ENCODE data around the gene ADAM17. TPM values are rescaled to one million over a fixed set of nuclear protein-coding genes. Genes with fewer than 3 reads are reported as not detected.

ADAM17 gene
- total and polyA plus RNA-seq, 10 of the 15 experiments (the other 5 are each of a cell fraction or from before 2014, with no cell fraction given) = 2.3 to 18.5 (median 13.4) TPM

DNA sequence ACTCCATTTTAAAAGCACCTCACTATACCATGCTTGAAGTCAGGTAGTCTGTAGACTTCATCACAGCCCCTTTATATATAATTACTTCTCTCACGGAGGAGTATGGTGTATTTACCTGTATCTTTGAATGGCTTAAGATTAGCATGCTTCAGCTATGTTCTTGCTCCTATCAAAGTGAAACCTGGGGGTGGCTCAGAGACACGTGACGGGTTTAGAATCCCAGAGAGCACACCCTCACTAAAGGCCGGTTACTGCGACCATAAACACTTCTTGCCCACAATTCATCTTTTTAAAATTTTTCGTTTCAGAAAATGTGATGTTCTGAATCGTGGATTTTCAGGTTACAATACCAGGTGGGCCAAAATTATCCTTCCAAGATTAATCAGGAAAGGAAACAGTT is 77.7 kb downstream of the ADAM17 start:
- H3K4me2 ChIP-seq (ENCODE audit: control insufficient read depth, insufficient read depth) = 0 out of 2 replicates have a peak overlapping the region, but pooled peaks have one; percentile 27
- H4K20me1 ChIP-seq (ENCODE audit: control insufficient read depth, insufficient read depth) = no peaks in the 10 kb centered on the region
- RAD21 ChIA-PET (ENCODE audit: unreplicated experiment) = interaction anchor here (0.6 kb wide), 2 partner anchors 74 to 105 kb away, joined by 3 read pairs; no protein-coding TSS in a partner anchor
- H3K79me2 ChIP-seq (ENCODE audit: control insufficient read depth, insufficient read depth, low read length) = peaks cover 23% of the 10 kb centered on the region
- no peak for FAIRE-seq
- no peaks in the 10 kb centered on the region for H3K27me3 ChIP-seq (replicated peaks in 1 of 2; ENCODE audit: control insufficient read depth in 2 of 2, insufficient read depth in 2 of 2, low read length in 1 of 2)
- no peaks in the 10 kb centered on the region; the same call in 1 of the 3 replicates for H3K9me3 ChIP-seq (replicated peaks; ENCODE audit: control insufficient read depth, insufficient read depth, low read length)
- SMC1A ChIA-PET (ENCODE audit: uncharacterized antibody, unreplicated experiment) = interaction anchor here (1.0 kb wide), 1 partner anchor 81 kb away, joined by 3 read pairs; no protein-coding TSS in a partner anchor
- DNase-seq (ENCODE audit: low read depth, low spot score) = no peak
- intact Hi-C loops (cut with micrococcal nuclease; ENCODE audit: unreplicated experiment) = no loop called here
- peaks cover 18% of the 10 kb centered on the region; the same call in 1 of the 2 replicates for H3K4me1 ChIP-seq (ENCODE audit: control insufficient read depth, insufficient read depth, low read length)
- peak; percentile 12; the same call in 1 of the 3 replicates for ATAC-seq
- no peak overlapping the region for H3K9ac ChIP-seq (ENCODE audit: control insufficient read depth, insufficient read depth, low read length)
- no peak overlapping the region for H3K4me3 ChIP-seq
- TF ChIP-seq, protein P1, sequence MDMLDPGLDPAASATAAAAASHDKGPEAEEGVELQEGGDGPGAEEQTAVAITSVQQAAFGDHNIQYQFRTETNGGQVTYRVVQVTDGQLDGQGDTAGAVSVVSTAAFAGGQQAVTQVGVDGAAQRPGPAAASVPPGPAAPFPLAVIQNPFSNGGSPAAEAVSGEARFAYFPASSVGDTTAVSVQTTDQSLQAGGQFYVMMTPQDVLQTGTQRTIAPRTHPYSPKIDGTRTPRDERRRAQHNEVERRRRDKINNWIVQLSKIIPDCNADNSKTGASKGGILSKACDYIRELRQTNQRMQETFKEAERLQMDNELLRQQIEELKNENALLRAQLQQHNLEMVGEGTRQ (IDR thresholded peaks at IDR 0.05; ENCODE audit: borderline replicate concordance, low read depth, low read length) = peak; percentile 53
- TF ChIP-seq EED (IDR thresholded peaks at IDR 0.05; ENCODE audit: low read depth) = no peak
- 0 out of 2 replicates have a peak, but pooled peaks have one; percentile 32 for TF ChIP-seq MXI1 (IDR thresholded peaks at IDR 0.05; ENCODE audit: low read depth, low read length)
- peak; percentile 63 to 75; a peak in 3 of 4 replicates for TF ChIP-seq BHLHE40 (IDR thresholded peaks at IDR 0.05; ENCODE audit: borderline replicate concordance in 1 of 2, low read depth in 2 of 2, low read length in 1 of 2)
- no peak for TF ChIP-seq ZNF24 (IDR thresholded peaks at IDR 0.05)
- no peak for TF ChIP-seq ZNF384 (IDR thresholded peaks at IDR 0.05; ENCODE audit: borderline replicate concordance, low read depth, low read length)
- no peak for TF ChIP-seq HDGF (IDR thresholded peaks at IDR 0.05)
- peak; percentile 87 for TF ChIP-seq RAD51 (IDR thresholded peaks at IDR 0.05)
- no peak for TF ChIP-seq MEF2B (IDR thresholded peaks at IDR 0.05; ENCODE audit: partially characterized antibody, poor library complexity, severe bottlenecking)
- TF ChIP-seq, protein P2, sequence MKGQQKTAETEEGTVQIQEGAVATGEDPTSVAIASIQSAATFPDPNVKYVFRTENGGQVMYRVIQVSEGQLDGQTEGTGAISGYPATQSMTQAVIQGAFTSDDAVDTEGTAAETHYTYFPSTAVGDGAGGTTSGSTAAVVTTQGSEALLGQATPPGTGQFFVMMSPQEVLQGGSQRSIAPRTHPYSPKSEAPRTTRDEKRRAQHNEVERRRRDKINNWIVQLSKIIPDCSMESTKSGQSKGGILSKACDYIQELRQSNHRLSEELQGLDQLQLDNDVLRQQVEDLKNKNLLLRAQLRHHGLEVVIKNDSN (IDR thresholded peaks at IDR 0.05; ENCODE audit: borderline replicate concordance, extremely low read length, insufficient read depth, low read depth, low read length) = peak; percentile 12
- BruUV-seq (replicated peaks) = no TSS peak
- H3K27ac ChIP-seq (ENCODE audit: control insufficient read depth, insufficient read depth) = no peak overlapping the region
- no peak overlapping the region for H2AFZ ChIP-seq (ENCODE audit: control insufficient read depth, low read depth, low read length)
- POLR2A ChIA-PET = interaction anchor here (0.6 to 1.3 kb wide), 2 partner anchors 54 to 78 kb away, joined by 3 to 5 read pairs; no protein-coding TSS in a partner anchor
- CTCF ChIA-PET = interaction anchor here (0.6 to 1.2 kb wide), 2 partner anchors 59 to 78 kb away, joined by 3 to 5 read pairs; partner anchors contain the start of gene ADAM17
- H3K36me3 ChIP-seq (ENCODE audit: control insufficient read depth in 2 of 2, insufficient read depth in 2 of 2, low read length in 1 of 2) = peaks cover 5 to 31% of the 10 kb centered on the region in 2 experiments
- WGBS (ENCODE audit: insufficient coverage, insufficient replicate concordance, low lambda C conversion rate, missing lambda C conversion rate) = 57% methylated on average over 7 of the region's 7 CpGs
- in situ Hi-C loops (cut with MboI) = no loop called here

Data from GM12878 (cell line).